SK-N-SH (cell line): ENCODE measurements around the gene NUSAP1. TPM values are rescaled to one million over a fixed set of nuclear protein-coding genes. Genes with fewer than 3 reads are reported as not detected.

Experiments
- CTCF ChIA-PET: fragments of 300-600, 350-600 bp; formaldehyde crosslinking; extraction: SDS; loops from one replicate; lab custom pipeline; 2021; lab: Yijun Ruan, JAX
- POLR2A ChIA-PET: fragments of 350-600 bp; sonication (Branson Sonifier 250); formaldehyde crosslinking; extraction: SDS; loops from one replicate; lab custom pipeline; 2020; ENCODE audit warnings: antibody characterized with exemption, inconsistent platforms; lab: Yijun Ruan, JAX
- DNase-seq: peaks from one replicate; pipeline ENCODE4 v3.0.0; 2012
- H2AFZ ChIP-seq: fragments of 200-600 bp; sonication (generic); 2 replicates; pipeline ENCODE4 v1.8.1; 2016; ENCODE audit warnings: antibody characterized with exemption, mild to moderate bottlenecking, low read depth
- H3F3A ChIP-seq: fragments of 200-600 bp; sonication (generic); replicated peaks from 2 replicates; pipeline ENCODE3; 2016; ENCODE audit warnings: antibody characterized with exemption, mild to moderate bottlenecking; ENCODE audit not compliant: insufficient read depth
- H3K27ac ChIP-seq, 2 experiments: fragments of 200-500 bp in 1 of 2; fragments of 200-600 bp in 1 of 2; sonication (Bioruptor generic) in 1 of 2; sonication (generic), shearing (Covaris generic) in 1 of 2; 2 replicates each; pipeline versions ENCODE4 v1.5.1 to v1.6.1; 2014 to 2016; ENCODE audit warnings: low read depth in 2 of 2, inconsistent platforms in 1 of 2, low read length in 1 of 2, mild to moderate bottlenecking in 1 of 2, mixed read lengths in 1 of 2
- H3K27me3 ChIP-seq: fragments of 200-600 bp; sonication (generic), shearing (Covaris generic); 2 replicates; pipeline ENCODE4 v1.6.1; 2016; ENCODE audit warnings: mixed run types; ENCODE audit not compliant: insufficient read depth
- H3K36me3 ChIP-seq, 2 experiments: fragments of 200-500 bp in 1 of 2; fragments of 200-600 bp in 1 of 2; sonication (Bioruptor generic) in 1 of 2; sonication (generic) in 1 of 2; replicated peaks in 1 of 2; 2 replicates each; pipeline versions ENCODE3 to v1.5.1; 2014 to 2016; ENCODE audit warnings: low read length in 1 of 2, mild to moderate bottlenecking in 1 of 2; ENCODE audit not compliant: insufficient read depth in 2 of 2, control insufficient read depth in 1 of 2
- H3K4me1 ChIP-seq, 2 experiments: fragments of 200-500 bp in 1 of 2; fragments of 200-600 bp in 1 of 2; sonication (Bioruptor generic) in 1 of 2; sonication (generic), shearing (Covaris generic) in 1 of 2; 2 replicates each; pipeline versions ENCODE4 v1.5.1 to v1.6.1; 2014 to 2016; ENCODE audit warnings: low read depth in 1 of 2, low read length in 1 of 2, mixed run types in 1 of 2; ENCODE audit not compliant: insufficient read depth in 2 of 2, control insufficient read depth in 1 of 2
- H3K4me2 ChIP-seq: fragments of 200-600 bp; sonication (generic), shearing (Covaris generic); 2 replicates; pipeline ENCODE4 v1.6.1; 2017; ENCODE audit warnings: mixed run types
- H3K4me3 ChIP-seq, 2 experiments: fragments of 200-500 bp in 1 of 2; fragments of 200-600 bp in 1 of 2; sonication (Bioruptor generic) in 1 of 2; sonication (generic), shearing (Covaris generic) in 1 of 2; 2 replicates each; pipeline versions ENCODE4 v1.5.1 to v1.8.1; 2014 to 2016; ENCODE audit warnings: low read depth in 2 of 2, inconsistent platforms in 1 of 2, low read length in 1 of 2, mild to moderate bottlenecking in 1 of 2, mixed read lengths in 1 of 2, moderate library complexity in 1 of 2
- H3K79me2 ChIP-seq: fragments of 200-600 bp; sonication (generic); 2 replicates; pipeline ENCODE4 v1.8.1; 2017; ENCODE audit warnings: mild to moderate bottlenecking; ENCODE audit not compliant: insufficient read depth
- H3K9ac ChIP-seq: fragments of 200-600 bp; sonication (generic); 2 replicates; pipeline ENCODE4 v1.6.1; 2017; ENCODE audit warnings: mixed run types
- H3K9me2 ChIP-seq: fragments of 200-600 bp; sonication (generic); 2 replicates; pipeline ENCODE4 v1.6.1; 2017; ENCODE audit warnings: mixed run types
- H3K9me3 ChIP-seq: fragments of 200-600 bp; sonication (generic); 2 replicates; pipeline ENCODE4 v1.6.1; 2017; ENCODE audit warnings: mixed run types, mild to moderate bottlenecking, moderate library complexity
- H4K20me1 ChIP-seq: fragments of 200-600 bp; sonication (generic); 2 replicates; pipeline ENCODE4 v1.6.1; 2017; ENCODE audit warnings: mild to moderate bottlenecking, mixed run types; ENCODE audit not compliant: insufficient read depth
- CHD2 ChIP-seq: fragments of 150-350 bp; IDR thresholded peaks from 2 replicates; pipeline ENCODE4 v1.6.1; 2018; ENCODE audit warnings: low read length; ENCODE audit not compliant: partially characterized antibody
- EZH2phosphoT487 ChIP-seq: fragments of 200-600 bp; sonication (generic); IDR thresholded peaks from 2 replicates; pipeline ENCODE4 v1.6.1; 2017; ENCODE audit warnings: low read depth, mixed run types, mild to moderate bottlenecking, antibody characterized with exemption, moderate library complexity, borderline replicate concordance
- NFIC ChIP-seq: IDR thresholded peaks from 2 replicates; pipeline ENCODE4 v1.4.0; 2012; ENCODE audit warnings: borderline replicate concordance
- RCOR1 ChIP-seq: fragments of 150-350 bp; IDR thresholded peaks from 2 replicates; pipeline ENCODE4 v1.6.1; 2017; ENCODE audit warnings: antibody characterized with exemption, low read length
- RFX5 ChIP-seq: IDR thresholded peaks from 2 replicates; pipeline ENCODE4 v1.6.1; 2012; ENCODE audit warnings: mild to moderate bottlenecking, improper control_type of control experiment, low read length
- RXRA ChIP-seq: IDR thresholded peaks from 2 replicates; pipeline ENCODE4 v1.4.0; 2012; ENCODE audit warnings: low read depth, mild to moderate bottlenecking, borderline replicate concordance
- TCF12 ChIP-seq: IDR thresholded peaks from 2 replicates; pipeline ENCODE4 v1.4.0; 2012
- WGBS: methylation state at CpG from one replicate; pipeline ENCODE4 v1.1.6; 2017; ENCODE audit warnings: low lambda C conversion rate; 5-methylcytosine and 5-hydroxymethylcytosine counted together
- polyA plus RNA-seq, 3 experiments: library from polyadenylated mRNA; depleted of rRNA; stranded (reverse); fragments of >200 nt; gene quantifications; 2 replicates each; pipeline ENCODE4 v1.2.3, GENCODE V29; 2012
- TF ChIP-seq, protein P1 (sequence below): IDR thresholded peaks from 2 replicates; pipeline ENCODE4 v1.6.1; 2012; ENCODE audit warnings: mild to moderate bottlenecking, low read depth, low read length, moderate library complexity
- TF ChIP-seq, protein P2 (sequence below): IDR thresholded peaks from 2 replicates; pipeline ENCODE4 v1.4.0; 2012; ENCODE audit warnings: low read depth
- TF ChIP-seq, protein P3 (sequence below): IDR thresholded peaks from 2 replicates; pipeline ENCODE4; 2012
- TF ChIP-seq, protein P4 (sequence below): IDR thresholded peaks from 2 replicates; pipeline ENCODE4 v1.4.0; 2012; ENCODE audit warnings: low read depth, borderline replicate concordance

Gene NUSAP1
- polyA plus RNA-seq, 1 of the 3 experiments (the other 2 are of a cell fraction) = 41.1 TPM

DNA sequence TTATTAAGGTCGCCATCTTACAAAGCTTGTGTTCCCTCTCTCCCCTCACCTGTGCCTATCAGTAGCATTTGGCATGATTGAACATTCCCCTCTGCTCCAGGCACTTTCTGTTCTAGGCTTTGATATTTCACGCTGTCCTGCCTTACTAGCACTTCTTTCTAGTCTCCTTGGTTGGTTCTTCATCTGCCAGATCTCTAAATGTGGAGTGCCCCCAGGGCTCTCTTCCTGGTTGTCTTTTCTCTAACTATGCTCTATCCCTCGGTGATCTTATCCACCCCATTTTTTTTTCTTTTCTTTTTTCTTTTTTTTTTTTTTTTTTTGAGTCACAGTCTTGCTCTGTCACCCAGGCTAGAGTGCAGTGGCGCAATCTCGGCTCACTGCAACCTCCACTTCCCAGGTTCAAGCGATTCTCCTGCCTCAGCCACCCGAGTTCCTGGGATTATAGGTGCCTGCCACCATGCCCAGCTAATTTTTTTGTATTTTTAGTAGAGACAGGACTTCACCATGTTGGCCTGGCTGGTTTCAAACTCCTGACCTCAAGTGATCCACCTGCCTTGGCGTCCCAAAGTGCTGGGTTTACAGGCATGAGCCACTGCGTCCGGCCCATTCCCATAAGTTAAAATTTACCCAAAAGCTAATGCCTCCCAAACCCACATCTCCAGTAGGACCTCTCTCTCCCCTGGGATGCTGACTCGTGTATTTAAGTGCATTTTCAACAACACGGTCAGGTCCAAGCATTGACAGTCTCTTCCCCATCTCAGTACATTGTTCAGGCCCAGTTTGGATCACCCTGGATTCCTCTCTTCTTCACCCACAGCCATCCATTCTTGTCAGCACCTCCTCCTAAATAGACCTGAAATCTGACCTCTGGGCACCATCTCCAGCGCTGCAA is 5.2 kb downstream of the NUSAP1 start:
- Histone ChIP-seq H3K4me3 (no peak overlapping the region), H3K9me2 (no peaks in the 10 kb centered on the region), H3K9ac (no peak overlapping the region), H3F3A (peaks cover 8% of the 10 kb centered on the region), H3K4me2 (0 out of 2 replicates have a peak overlapping the region, but pooled peaks have one; percentile 0), H4K20me1 (peaks cover 11% of the 10 kb centered on the region; the same call in 1 of the 2 replicates), H3K27ac (peak overlapping the region in 1 of 2 experiments; percentile 20; a peak in 1 of 4 replicates), H3K27me3 (no peaks in the 10 kb centered on the region), H3K9me3 (no peaks in the 10 kb centered on the region), H3K36me3 (peaks cover 4% of the 10 kb centered on the region in 2 experiments), H3K79me2 (peaks cover 97% of the 10 kb centered on the region)
- ChIA-PET POLR2A (no interaction called here), CTCF (no interaction called here)
- DNase-seq = no peak
- TF ChIP-seq, protein P1, sequence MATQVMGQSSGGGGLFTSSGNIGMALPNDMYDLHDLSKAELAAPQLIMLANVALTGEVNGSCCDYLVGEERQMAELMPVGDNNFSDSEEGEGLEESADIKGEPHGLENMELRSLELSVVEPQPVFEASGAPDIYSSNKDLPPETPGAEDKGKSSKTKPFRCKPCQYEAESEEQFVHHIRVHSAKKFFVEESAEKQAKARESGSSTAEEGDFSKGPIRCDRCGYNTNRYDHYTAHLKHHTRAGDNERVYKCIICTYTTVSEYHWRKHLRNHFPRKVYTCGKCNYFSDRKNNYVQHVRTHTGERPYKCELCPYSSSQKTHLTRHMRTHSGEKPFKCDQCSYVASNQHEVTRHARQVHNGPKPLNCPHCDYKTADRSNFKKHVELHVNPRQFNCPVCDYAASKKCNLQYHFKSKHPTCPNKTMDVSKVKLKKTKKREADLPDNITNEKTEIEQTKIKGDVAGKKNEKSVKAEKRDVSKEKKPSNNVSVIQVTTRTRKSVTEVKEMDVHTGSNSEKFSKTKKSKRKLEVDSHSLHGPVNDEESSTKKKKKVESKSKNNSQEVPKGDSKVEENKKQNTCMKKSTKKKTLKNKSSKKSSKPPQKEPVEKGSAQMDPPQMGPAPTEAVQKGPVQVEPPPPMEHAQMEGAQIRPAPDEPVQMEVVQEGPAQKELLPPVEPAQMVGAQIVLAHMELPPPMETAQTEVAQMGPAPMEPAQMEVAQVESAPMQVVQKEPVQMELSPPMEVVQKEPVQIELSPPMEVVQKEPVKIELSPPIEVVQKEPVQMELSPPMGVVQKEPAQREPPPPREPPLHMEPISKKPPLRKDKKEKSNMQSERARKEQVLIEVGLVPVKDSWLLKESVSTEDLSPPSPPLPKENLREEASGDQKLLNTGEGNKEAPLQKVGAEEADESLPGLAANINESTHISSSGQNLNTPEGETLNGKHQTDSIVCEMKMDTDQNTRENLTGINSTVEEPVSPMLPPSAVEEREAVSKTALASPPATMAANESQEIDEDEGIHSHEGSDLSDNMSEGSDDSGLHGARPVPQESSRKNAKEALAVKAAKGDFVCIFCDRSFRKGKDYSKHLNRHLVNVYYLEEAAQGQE = no peak
- TF ChIP-seq, protein P2, sequence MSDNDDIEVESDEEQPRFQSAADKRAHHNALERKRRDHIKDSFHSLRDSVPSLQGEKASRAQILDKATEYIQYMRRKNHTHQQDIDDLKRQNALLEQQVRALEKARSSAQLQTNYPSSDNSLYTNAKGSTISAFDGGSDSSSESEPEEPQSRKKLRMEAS = no peak
- TF ChIP-seq RXRA (no peak), RCOR1 (no peak), EZH2phosphoT487 (no peak), NFIC (no peak), TCF12 (no peak), RFX5 (no peak)
- TF ChIP-seq, protein P3, sequence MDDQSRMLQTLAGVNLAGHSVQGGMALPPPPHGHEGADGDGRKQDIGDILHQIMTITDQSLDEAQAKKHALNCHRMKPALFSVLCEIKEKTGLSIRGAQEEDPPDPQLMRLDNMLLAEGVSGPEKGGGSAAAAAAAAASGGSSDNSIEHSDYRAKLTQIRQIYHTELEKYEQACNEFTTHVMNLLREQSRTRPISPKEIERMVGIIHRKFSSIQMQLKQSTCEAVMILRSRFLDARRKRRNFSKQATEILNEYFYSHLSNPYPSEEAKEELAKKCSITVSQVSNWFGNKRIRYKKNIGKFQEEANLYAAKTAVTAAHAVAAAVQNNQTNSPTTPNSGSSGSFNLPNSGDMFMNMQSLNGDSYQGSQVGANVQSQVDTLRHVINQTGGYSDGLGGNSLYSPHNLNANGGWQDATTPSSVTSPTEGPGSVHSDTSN = no peak
- TF ChIP-seq, all 33 proteins: peak for 0
- 85% methylated on average over 13 of the region's 13 CpGs for WGBS
- Histone ChIP-seq H3K4me1 (no peaks in the 10 kb centered on the region), H2AFZ (peak overlapping the region; percentile 76; the same call in 1 of the 2 replicates)

DNA sequence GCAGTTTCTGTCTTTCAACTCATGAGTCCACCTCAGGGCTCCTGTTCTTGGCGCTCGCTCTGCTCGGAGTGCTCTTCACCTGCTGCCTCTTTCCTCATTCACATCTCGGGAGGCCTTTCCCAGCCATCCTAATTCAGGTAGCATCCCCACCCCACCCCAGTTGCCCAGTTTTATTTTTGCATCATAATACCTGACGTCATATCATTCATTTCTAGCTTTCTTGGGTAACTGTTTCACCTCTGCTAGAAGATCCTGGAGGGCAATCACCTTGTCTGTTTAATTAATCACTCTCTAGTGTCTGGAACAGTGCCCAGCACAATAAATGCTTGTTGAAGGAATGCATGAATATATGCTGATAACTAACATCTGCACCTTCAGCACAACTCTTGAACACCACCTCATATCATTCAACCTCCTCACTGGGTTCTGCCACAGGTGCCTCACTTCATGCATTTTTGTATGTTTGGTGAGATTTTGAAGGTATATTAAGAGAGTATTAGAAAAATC is 7.6 kb downstream of the NUSAP1 start:
- Histone ChIP-seq H3K36me3 (peaks cover 4% of the 10 kb centered on the region in 2 experiments), H3K4me3 (no peak overlapping the region)
- POLR2A ChIA-PET = no interaction called here

More for the DNA sequence above, 7.6 kb downstream of the NUSAP1 start:
- no peak overlapping the region for H3K27ac ChIP-seq
- H4K20me1 ChIP-seq = peaks cover 11% of the 10 kb centered on the region; the same call in 1 of the 2 replicates
- no peak for TF ChIP-seq CHD2
- no peak for TF ChIP-seq RXRA
- TF ChIP-seq, protein P4, sequence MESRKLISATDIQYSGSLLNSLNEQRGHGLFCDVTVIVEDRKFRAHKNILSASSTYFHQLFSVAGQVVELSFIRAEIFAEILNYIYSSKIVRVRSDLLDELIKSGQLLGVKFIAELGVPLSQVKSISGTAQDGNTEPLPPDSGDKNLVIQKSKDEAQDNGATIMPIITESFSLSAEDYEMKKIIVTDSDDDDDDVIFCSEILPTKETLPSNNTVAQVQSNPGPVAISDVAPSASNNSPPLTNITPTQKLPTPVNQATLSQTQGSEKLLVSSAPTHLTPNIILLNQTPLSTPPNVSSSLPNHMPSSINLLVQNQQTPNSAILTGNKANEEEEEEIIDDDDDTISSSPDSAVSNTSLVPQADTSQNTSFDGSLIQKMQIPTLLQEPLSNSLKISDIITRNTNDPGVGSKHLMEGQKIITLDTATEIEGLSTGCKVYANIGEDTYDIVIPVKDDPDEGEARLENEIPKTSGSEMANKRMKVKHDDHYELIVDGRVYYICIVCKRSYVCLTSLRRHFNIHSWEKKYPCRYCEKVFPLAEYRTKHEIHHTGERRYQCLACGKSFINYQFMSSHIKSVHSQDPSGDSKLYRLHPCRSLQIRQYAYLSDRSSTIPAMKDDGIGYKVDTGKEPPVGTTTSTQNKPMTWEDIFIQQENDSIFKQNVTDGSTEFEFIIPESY = no peak
- DNase-seq = no peak
- CTCF ChIA-PET = no interaction called here
- no peaks in the 10 kb centered on the region for H3K27me3 ChIP-seq
- H3F3A ChIP-seq = no peaks in the 10 kb centered on the region
- no peak overlapping the region for H2AFZ ChIP-seq
- H3K9me2 ChIP-seq = no peaks in the 10 kb centered on the region
- no peak overlapping the region for H3K4me2 ChIP-seq
- H3K9ac ChIP-seq = no peak overlapping the region
- H3K9me3 ChIP-seq = no peaks in the 10 kb centered on the region
- peaks cover 98% of the 10 kb centered on the region for H3K79me2 ChIP-seq
- 97% methylated on average over 5 of the region's 5 CpGs for WGBS
- no peaks in the 10 kb centered on the region for H3K4me1 ChIP-seq
